ENCODE measurements around the gene CHRNA3.
A peak's percentile ranks its signal among the peaks of the same experiment; 100 is the strongest.

Gene CHRNA3

GRCh38 chr15:78629031-78629715 is 8.4 kb upstream of the CHRNA3 start:
- H3K9me3 Mint-ChIP-seq = peaks cover 17% of the 10 kb centered on the region
- peaks cover 19% of the 10 kb centered on the region for H3K27me3 Mint-ChIP-seq (ENCODE audit: low read depth, poor library complexity)
- DNase-seq = no peak
- TF ChIP-seq CTCF (IDR thresholded peaks at IDR 0.05) = no peak
- H3K4me3 Mint-ChIP-seq = no peak overlapping the region
- peaks cover 78% of the 10 kb centered on the region for H3K36me3 Mint-ChIP-seq (ENCODE audit: low read depth)
- peaks cover 21% of the 10 kb centered on the region for H3K4me1 Mint-ChIP-seq
- no peak overlapping the region for H3K27ac Mint-ChIP-seq

- peaks cover 8% of the 10 kb centered on the region for H3K9me3 Mint-ChIP-seq
- H3K27ac Mint-ChIP-seq = no peak overlapping the region
- peaks cover 19% of the 10 kb centered on the region for H3K27me3 Mint-ChIP-seq (ENCODE audit: low read depth, poor library complexity)
- H3K4me3 Mint-ChIP-seq = no peak overlapping the region
- no peak for DNase-seq
- peaks cover 21% of the 10 kb centered on the region for H3K4me1 Mint-ChIP-seq
- TF ChIP-seq CTCF (IDR thresholded peaks at IDR 0.05) = no peak
- H3K36me3 Mint-ChIP-seq (ENCODE audit: low read depth) = peaks cover 75% of the 10 kb centered on the region
Observed at GRCh38 chr15:78628227-78628626, 7.4 kb upstream of the CHRNA3 start.

GRCh38 chr15:78627348-78627747 is 6.6 kb upstream of the CHRNA3 start:
- H3K27ac Mint-ChIP-seq = no peak overlapping the region
- peaks cover 24% of the 10 kb centered on the region for H3K27me3 Mint-ChIP-seq (ENCODE audit: low read depth, poor library complexity)
- TF ChIP-seq CTCF (IDR thresholded peaks at IDR 0.05) = no peak
- peaks cover 21% of the 10 kb centered on the region for H3K4me1 Mint-ChIP-seq
- peaks cover 67% of the 10 kb centered on the region for H3K36me3 Mint-ChIP-seq (ENCODE audit: low read depth)
- no peak overlapping the region for H3K4me3 Mint-ChIP-seq
- no peaks in the 10 kb centered on the region for H3K9me3 Mint-ChIP-seq
- DNase-seq = no peak

- H3K27ac Mint-ChIP-seq = no peak overlapping the region
- peaks cover 24% of the 10 kb centered on the region for H3K4me1 Mint-ChIP-seq
- no peak for DNase-seq
- H3K27me3 Mint-ChIP-seq (ENCODE audit: low read depth, poor library complexity) = peaks cover 30% of the 10 kb centered on the region
- H3K4me3 Mint-ChIP-seq = no peak overlapping the region
- H3K9me3 Mint-ChIP-seq = no peaks in the 10 kb centered on the region
- no peak for TF ChIP-seq CTCF (IDR thresholded peaks at IDR 0.05)
- H3K36me3 Mint-ChIP-seq (ENCODE audit: low read depth) = peaks cover 59% of the 10 kb centered on the region
Observed at GRCh38 chr15:78626381-78626995, 5.7 kb upstream of the CHRNA3 start.

GRCh38 chr15:78625606-78626280 is 4.9 kb upstream of the CHRNA3 start:
- no peak for TF ChIP-seq CTCF (IDR thresholded peaks at IDR 0.05)
- Mint-ChIP-seq H3K4me3 (no peak overlapping the region), H3K36me3 (ENCODE audit: low read depth) (peaks cover 51% of the 10 kb centered on the region), H3K27me3 (ENCODE audit: low read depth, poor library complexity) (peaks cover 37% of the 10 kb centered on the region), H3K9me3 (no peaks in the 10 kb centered on the region), H3K4me1 (peaks cover 28% of the 10 kb centered on the region), H3K27ac (peak overlapping the region; percentile 25)
- no peak for DNase-seq
